ENCODE data around the gene WFDC9. TPM values are rescaled to one million over a fixed set of nuclear protein-coding genes. Genes with fewer than 3 reads are reported as not detected.

The WFDC9 gene
- total RNA-seq, 1 experiment from 2014 or later: not detected

GRCh38 chr20:45578231-45578630, 52.9 kb downstream of the WFDC9 start:
- DNase-seq (ENCODE audit: low read depth, low spot score): no peak
- RAD21 ChIA-PET (ENCODE audit: low non-redundant PET in 1 of 2, low total read pairs in 2 of 2, uncharacterized antibody in 2 of 2, unreplicated experiment in 2 of 2): no interaction called here
- no peaks in the 10 kb centered on the region for H4K20me1 ChIP-seq (ENCODE audit: insufficient read depth)
- no TSS peak for BruUV-seq (replicated peaks)
- CTCF ChIA-PET: no interaction called here
- no peaks in the 10 kb centered on the region for H3K36me3 ChIP-seq (ENCODE audit: control insufficient read depth in 1 of 2, insufficient read depth in 2 of 2, low read length in 2 of 2)
- H3K27ac ChIP-seq (ENCODE audit: low read depth, low read length): no peak overlapping the region
- no peaks in the 10 kb centered on the region for H3K27me3 ChIP-seq (ENCODE audit: insufficient read depth, low read length)
- H3K9me2 ChIP-seq (ENCODE audit: insufficient read depth): no peaks in the 10 kb centered on the region
- no peak overlapping the region for H3K4me3 ChIP-seq (replicated peaks in 1 of 2; ENCODE audit: low read depth in 1 of 2, low read length in 2 of 2)
- no peaks in the 10 kb centered on the region for H3K4me1 ChIP-seq (ENCODE audit: control insufficient read depth in 1 of 2, insufficient read depth in 2 of 2, low read length in 2 of 2)
- TF ChIP-seq POLR2AphosphoS5 (IDR thresholded peaks at IDR 0.05; ENCODE audit: low read depth, low read length) (no peak), RAD21 (IDR thresholded peaks at IDR 0.05; ENCODE audit: low read depth) (no peak)
- H2AFZ ChIP-seq (ENCODE audit: low read depth, low read length, poor library complexity, severe bottlenecking): no peak overlapping the region
- intact Hi-C loops (cut with micrococcal nuclease): no loop called here
- ATAC-seq: no peak
- POLR2A ChIA-PET: no interaction called here
- H3K9me3 ChIP-seq (ENCODE audit: control insufficient read depth in 1 of 2, insufficient read depth in 1 of 2, low read depth in 1 of 2, low read length in 2 of 2): no peaks in the 10 kb centered on the region
- H3K4me2 ChIP-seq (ENCODE audit: low read length): no peak overlapping the region
- no peaks in the 10 kb centered on the region for H3K79me2 ChIP-seq (ENCODE audit: insufficient read depth, low read length)
- no peak overlapping the region for H3K9ac ChIP-seq (ENCODE audit: low read length)

- no peak overlapping the region for H3K4me3 ChIP-seq (replicated peaks in 1 of 2; ENCODE audit: low read depth in 1 of 2, low read length in 2 of 2)
- H3K36me3 ChIP-seq (ENCODE audit: control insufficient read depth in 1 of 2, insufficient read depth in 2 of 2, low read length in 2 of 2): no peaks in the 10 kb centered on the region
- no peaks in the 10 kb centered on the region for H3K27me3 ChIP-seq (ENCODE audit: insufficient read depth, low read length)
- H2AFZ ChIP-seq (ENCODE audit: low read depth, low read length, poor library complexity, severe bottlenecking): no peak overlapping the region
- H3K4me2 ChIP-seq (ENCODE audit: low read length): no peak overlapping the region
- ChIA-PET RAD21 (ENCODE audit: low non-redundant PET in 1 of 2, low total read pairs in 2 of 2, uncharacterized antibody in 2 of 2, unreplicated experiment in 2 of 2) (no interaction called here), CTCF (no interaction called here), POLR2A (interaction anchor here (0.6 kb wide), 1 partner anchor 58 kb away, joined by 3 read pairs; no protein-coding TSS in a partner anchor)
- H3K9me2 ChIP-seq (ENCODE audit: insufficient read depth): no peaks in the 10 kb centered on the region
- no peak overlapping the region for H3K27ac ChIP-seq (ENCODE audit: low read depth, low read length)
- H3K79me2 ChIP-seq (ENCODE audit: insufficient read depth, low read length): no peaks in the 10 kb centered on the region
- ATAC-seq (no peak), DNase-seq (ENCODE audit: low read depth, low spot score) (no peak)
- no peaks in the 10 kb centered on the region for H3K9me3 ChIP-seq (ENCODE audit: control insufficient read depth in 1 of 2, insufficient read depth in 1 of 2, low read depth in 1 of 2, low read length in 2 of 2)
- no peak overlapping the region for H3K9ac ChIP-seq (ENCODE audit: low read length)
- no peaks in the 10 kb centered on the region for H3K4me1 ChIP-seq (ENCODE audit: control insufficient read depth in 1 of 2, insufficient read depth in 2 of 2, low read length in 2 of 2)
- BruUV-seq (replicated peaks): no TSS peak
- no peaks in the 10 kb centered on the region for H4K20me1 ChIP-seq (ENCODE audit: insufficient read depth)
- intact Hi-C loops (cut with micrococcal nuclease): no loop called here
- no peak for TF ChIP-seq ELF1 (IDR thresholded peaks at IDR 0.05; ENCODE audit: borderline replicate concordance, low read depth)
- no peak for TF ChIP-seq POLR2A (IDR thresholded peaks at IDR 0.05; ENCODE audit: borderline replicate concordance, extremely low read depth, insufficient read depth, insufficient read length)
- no peak for TF ChIP-seq REST (IDR thresholded peaks at IDR 0.05; ENCODE audit: low read depth)
Measured at GRCh38 chr20:45576995-45577394, 54.1 kb downstream of the WFDC9 start.

All from HCT116 (cell line).